GM19467 (cell line): Measurements from ENCODE around the gene PPP1R12B.
"Not testable (repeated sequence)": the region's sequence is repeated elsewhere in the genome, so short reads cannot be mapped to it uniquely, and the experiment has no call there.

Source experiments
- ATAC-seq: cut with Tn5 transposase; IDR thresholded peaks from one replicate; pipeline ENCODE4 v1.9.1; 2021; ENCODE audit warnings: mild to moderate bottlenecking, moderate library complexity; ENCODE audit not compliant: unreplicated experiment

The PPP1R12B gene

DNA sequence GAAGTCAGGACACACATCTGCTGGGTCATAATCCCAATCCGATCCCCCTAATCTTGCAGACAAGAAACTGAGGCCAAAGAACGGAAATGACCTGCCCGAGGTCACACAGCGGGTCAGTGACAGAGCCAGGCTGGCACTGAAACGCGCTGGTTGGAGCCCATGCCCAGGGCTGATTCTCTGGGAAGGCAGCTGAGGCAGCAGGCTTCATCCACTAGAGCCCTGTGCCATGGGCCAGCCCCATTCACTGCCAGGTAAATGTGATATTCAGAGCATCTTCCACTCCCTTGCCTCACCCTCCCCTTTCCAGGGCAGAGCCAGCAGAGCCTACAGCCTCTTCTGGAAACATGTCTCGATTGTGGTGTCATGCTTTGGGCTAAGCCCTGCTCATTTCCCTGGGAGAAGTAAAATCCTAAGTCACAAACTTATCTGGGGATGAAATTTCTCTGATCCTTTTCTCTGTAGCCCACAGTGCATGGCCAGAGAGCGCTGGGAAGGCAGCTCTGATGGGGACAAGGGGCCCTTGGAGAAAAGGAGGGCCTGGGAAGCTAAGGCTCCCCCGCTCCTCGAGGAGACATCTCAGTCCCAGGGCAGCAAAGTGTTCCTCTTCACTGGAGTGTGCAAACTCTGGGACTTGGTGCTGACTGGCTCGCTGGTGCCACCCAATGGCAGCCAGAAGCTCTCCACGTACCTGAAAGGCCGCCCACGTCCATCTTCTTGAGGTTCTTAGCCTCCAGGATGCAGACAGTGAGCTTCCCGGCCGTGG lies 251.4 kb downstream of the PPP1R12B start:
- ATAC-seq: peak; percentile 79

- no peak for ATAC-seq
Measured at GRCh38 chr1:202600432-202601041, 252.0 kb downstream of the PPP1R12B start.

DNA sequence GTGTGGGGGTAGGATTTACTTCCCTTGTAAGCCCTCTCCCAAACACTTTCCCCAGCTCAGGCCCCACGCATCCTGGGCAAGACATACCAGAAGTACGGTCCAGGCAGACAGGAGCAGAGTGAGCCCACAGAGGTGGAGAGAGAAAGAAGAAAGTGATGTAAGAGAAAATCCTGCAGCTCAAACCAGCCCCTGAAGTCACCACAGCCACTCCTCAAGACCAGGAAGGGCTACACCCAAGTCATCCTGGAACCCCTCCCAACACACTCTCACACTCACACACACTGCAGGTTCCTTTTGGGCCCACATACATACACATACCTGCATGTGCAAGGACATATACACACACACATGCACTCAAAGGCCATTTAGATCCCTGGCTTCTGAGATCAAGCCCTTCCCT lies 254.9 kb downstream of the PPP1R12B start:
- no peak for ATAC-seq

- no peak for ATAC-seq
Measured at GRCh38 chr1:202605515-202605914, 257.0 kb downstream of the PPP1R12B start.

GRCh38 chr1:202612036-202612435 lies 263.5 kb downstream of the PPP1R12B start:
- ATAC-seq: not testable (repeated sequence)

DNA sequence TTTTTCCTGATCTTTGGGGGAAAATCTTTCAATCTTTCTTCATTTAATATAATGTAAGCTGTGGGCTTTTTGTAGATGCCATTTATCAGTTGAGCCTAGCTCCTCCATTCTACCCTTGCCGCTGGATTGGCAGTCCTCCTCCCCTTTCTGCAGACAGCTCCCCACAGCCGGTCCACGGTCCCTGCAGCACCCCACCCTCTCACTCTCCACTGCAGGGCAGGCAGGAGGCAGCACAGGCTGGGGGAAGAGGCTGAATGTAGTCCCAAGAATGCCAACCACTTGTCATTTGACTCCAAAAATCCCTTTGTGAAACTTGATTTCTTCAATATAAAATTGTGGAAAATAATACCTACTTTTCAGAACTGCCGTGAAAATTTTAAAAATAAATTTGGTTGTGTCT lies 265.1 kb downstream of the PPP1R12B start:
- no peak for ATAC-seq

DNA sequence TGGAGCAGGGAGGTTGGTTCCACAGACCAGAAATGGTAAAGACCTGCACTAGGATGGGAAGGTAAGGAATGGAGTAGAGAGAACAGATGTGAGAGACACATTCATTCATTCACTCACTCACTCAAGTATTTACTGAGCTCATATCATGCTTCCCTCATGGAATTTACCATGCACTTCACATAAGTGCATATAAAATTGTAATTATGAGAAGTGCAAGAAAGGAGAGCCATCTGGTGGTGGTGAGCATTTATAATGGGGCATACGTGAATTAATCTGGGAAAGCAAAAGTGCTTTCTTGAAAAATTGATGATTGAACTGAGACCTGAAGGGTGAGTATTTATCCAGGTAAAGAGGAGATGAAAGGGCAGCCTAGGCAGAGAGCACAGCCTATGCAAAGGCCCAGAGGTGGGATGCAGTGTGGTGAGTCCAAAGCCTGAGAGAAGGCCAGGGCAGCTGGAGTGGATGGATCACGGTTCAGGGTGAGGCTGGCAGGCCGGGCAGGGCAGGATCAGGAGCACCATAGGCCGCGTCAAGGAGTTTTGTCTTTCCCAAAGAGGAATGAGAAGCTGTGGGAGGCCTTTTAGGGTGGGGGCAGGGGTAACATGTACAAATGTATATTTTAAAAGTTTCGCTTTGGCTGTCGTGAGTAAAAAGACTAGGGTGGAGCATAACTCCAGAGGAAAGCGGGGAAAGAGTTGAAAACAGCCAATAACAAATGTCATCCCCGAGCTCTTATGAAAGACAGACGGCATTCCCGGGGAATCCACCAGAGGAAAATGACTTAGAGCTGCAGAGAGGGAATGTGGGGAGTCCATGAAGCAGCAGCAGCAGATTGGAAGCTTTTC lies 266.1 kb downstream of the PPP1R12B start:
- ATAC-seq: not testable (repeated sequence)

DNA sequence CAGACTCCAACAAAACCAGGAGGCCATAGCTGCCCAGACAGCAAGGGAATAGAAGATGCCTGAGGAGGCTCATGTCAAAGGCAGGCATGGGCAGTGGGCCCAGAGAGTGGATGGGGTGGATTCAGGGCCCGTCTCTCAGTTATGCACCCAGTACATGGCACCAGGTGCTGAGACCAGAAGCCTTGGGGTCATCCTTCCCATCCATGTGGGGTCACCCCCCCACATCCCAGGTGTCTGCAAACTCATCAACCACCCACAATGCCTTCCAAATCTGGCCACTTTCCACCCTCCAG lies 266.7 kb downstream of the PPP1R12B start:
- ATAC-seq: not testable (repeated sequence)

- ATAC-seq: peak; percentile 63
Measured at GRCh38 chr1:202615501-202616354, 267.2 kb downstream of the PPP1R12B start.

DNA sequence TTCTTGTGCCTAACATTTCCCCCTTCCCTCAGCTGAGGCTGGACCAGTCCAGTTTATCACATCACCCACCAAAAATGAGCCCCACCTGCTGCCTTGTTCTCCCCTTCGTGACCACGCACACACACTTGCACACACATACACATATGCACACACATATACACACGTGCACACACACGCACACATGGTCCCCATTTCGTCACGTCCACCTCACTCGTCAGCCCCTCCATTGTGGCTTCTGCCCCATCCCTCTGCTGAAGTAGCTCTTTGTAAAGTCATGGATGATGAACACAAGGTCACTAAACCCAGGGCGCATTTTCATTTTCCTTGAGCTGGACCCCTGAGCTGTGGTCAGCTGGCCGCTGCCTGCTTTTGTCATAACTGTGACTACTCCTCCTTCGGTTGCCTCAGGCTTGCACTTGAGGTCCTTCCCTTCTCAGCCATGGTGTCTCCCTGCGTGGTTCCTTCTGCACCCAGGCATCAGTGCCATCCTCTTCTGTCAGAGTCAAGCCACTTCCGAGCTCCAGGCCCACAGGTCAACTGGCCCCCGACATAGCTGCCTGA lies 267.9 kb downstream of the PPP1R12B start:
- ATAC-seq: peak; percentile 25

GRCh38 chr1:202619012-202619411 lies 270.5 kb downstream of the PPP1R12B start:
- not testable (repeated sequence) for ATAC-seq

GRCh38 chr1:202619505-202619904 lies 271.0 kb downstream of the PPP1R12B start:
- no peak for ATAC-seq

- ATAC-seq: not testable (repeated sequence)
Measured at GRCh38 chr1:202620036-202620435, 271.5 kb downstream of the PPP1R12B start.

DNA sequence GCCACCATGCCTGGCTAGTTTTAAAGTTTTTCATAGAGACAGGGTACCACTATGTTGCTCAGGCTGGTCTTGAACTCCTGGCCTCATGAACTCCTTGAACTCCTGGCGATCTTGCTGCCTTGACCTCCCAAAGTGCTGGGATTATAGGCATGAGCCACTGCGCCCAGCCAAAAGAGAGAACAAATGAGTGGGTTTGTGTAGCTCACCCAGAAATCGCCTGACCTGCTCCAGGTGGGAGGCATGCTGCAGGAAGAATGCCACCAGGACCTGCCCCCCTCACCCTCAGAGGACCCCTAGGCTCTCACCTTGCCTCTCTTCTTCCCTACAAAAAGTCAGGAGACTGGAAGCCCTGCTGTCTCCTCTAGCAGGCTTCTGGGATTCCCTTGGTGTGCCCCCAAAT lies 272.9 kb downstream of the PPP1R12B start:
- no peak for ATAC-seq

DNA sequence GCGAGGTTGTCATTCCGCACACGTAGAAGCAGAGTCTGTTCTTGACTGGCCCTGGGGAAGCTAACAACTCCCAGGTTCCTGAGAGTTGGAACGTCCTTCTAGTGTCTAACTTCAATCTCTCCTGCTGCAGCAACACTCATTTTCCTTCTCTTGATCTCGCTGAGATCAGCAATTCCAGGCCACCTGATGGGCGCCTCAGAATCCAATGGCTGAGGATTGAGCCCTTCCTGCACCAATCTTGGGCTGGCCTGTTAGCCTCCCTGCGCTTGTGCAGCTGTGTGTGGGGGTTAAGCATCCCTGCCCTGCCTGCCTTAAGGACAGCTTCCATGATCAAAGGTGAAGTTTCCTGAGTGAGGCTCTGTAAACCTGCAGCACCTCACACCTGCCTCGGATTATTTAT lies 273.9 kb downstream of the PPP1R12B start:
- no peak for ATAC-seq

DNA sequence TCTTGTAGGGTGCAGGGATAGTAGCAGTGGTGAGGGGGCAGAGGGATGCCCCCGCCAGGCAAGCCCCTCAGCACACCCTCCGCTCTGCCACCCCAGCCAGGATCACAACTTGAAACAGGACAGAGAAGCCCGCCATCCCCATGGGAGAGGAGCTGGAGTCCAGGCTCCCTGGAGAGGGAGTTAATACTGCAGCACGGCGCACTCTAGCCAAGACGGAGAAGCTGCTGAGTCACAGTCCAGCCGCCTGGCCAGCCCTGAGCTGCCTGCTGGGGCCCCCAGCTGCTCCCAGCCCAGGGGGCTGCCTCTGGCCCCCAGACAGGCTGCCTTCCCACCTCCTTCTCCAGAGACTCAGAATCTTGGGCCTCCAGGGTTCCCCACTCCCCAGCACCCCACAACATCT lies 274.6 kb downstream of the PPP1R12B start:
- no peak for ATAC-seq

DNA sequence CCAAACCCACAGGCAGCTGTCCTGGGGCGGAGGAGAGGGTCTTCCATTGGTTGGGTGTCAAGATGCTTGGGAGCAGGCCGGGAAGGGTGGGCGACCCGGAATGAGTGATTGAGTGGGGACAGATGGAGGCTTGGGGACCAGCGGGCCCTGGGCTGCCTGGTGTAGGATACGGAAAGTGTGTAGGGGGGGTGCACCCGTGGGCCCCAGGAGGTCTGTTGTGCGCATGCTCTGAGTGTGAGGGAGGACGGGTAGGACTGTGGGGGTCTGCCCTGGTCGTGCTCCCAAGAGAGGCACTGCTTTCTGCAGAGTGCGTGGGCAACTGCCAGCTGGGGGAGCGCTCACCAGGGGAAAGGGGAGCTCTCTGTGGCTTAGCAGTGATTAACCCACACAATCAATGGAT lies 275.0 kb downstream of the PPP1R12B start:
- ATAC-seq: not testable (repeated sequence)

GRCh38 chr1:202624088-202624780 lies 275.7 kb downstream of the PPP1R12B start:
- no peak for ATAC-seq

GRCh38 chr1:202624781-202625108 lies 276.2 kb downstream of the PPP1R12B start:
- no peak for ATAC-seq
